ENCODE measurements around the gene HOXA4. TPM values are rescaled to one million over a fixed set of nuclear protein-coding genes. Genes with fewer than 3 reads are reported as not detected.

The HOXA4 gene
- total and polyA plus RNA-seq, 3 experiments from 2014 or later = 0.11 to 0.20 TPM; not detected in 1

DNA sequence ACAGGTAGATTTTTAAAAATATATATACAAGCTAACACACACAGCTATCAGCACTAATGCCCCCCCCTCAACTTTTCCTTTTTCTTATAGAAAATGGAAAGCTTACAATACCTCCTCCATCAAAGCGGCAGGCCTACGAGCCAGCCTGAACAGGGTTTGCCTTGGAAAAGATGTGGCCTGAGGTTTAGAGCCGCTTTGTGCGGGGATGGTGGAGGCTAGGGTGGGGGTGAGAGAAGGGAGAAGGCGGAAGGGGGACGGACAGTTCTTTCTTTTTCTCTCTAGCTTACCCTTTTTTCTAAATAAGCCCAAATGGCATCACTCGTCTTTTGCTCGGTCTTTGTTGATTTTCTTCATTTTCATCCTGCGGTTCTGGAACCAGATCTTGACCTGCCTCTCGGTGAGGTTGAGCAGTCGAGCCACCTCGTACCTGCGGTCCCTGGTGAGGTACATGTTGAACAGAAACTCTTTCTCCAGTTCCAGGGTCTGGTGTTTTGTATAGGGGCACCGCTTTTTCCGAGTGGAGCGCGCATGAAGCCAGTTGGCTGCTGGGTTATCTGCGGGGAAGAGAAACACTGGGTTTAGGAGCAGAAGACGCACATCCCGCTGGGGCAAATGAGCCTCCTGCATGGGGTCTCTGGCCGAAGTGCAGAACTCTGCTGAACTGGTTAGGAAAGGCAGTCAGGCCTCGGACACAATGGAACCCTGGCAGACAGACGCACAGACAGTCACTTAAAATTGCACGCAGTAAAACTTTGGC, 32.9 kb upstream of the HOXA4 start:
- H3K9me3 ChIP-seq (ENCODE audit: low read length) = no peaks in the 10 kb centered on the region
- Mint-ChIP-seq H3K27me3 (peaks cover 86 to 88% of the 10 kb centered on the region in 2 donors), H3K36me3 (no peaks in the 10 kb centered on the region), H3K27ac (peak overlapping the region in 5 of 8 donors; percentile 5 to 41 (median 21)), H3K4me3 (peak overlapping the region in 3 of 7 donors; percentile 23 to 37 (median 32)), H3K4me1 (peaks cover 23 to 34% (median 25%) of the 10 kb centered on the region in 3 donors), H3K9me3 (peaks cover 0 to 4% (median 0%) of the 10 kb centered on the region in 5 donors)
- H3K36me3 ChIP-seq (ENCODE audit: insufficient read depth, low read length) = no peaks in the 10 kb centered on the region
- DNase-seq = peak in 1 of 5 donors; percentile 39
- peaks cover 32% of the 10 kb centered on the region for H3K4me1 ChIP-seq (ENCODE audit: insufficient read depth, low read length)
- ChIA-PET CTCF (interaction anchor here (1.0 to 5.6 kb wide), 8 partner anchors 8 to 798 kb away, joined by 3 to 71 read pairs (median 20); partner anchors contain the start of genes HOXA11 and HOXA3), POLR2A (no interaction called here)
- peaks cover 88% of the 10 kb centered on the region for H3K27me3 ChIP-seq (ENCODE audit: insufficient read depth, low read length, poor library complexity, severe bottlenecking)
- H3K27ac ChIP-seq (ENCODE audit: low read depth, low read length) = no peak overlapping the region
- no peak overlapping the region for H3K4me3 ChIP-seq (ENCODE audit: low read length)

GRCh38 chr7:27162561-27163287, 32.2 kb upstream of the HOXA4 start:
- Histone ChIP-seq H3K9me3 (ENCODE audit: low read length) (no peaks in the 10 kb centered on the region), H3K27ac (ENCODE audit: low read depth, low read length) (no peak overlapping the region), H3K4me3 (ENCODE audit: low read length) (no peak overlapping the region), H3K4me1 (ENCODE audit: insufficient read depth, low read length) (peaks cover 32% of the 10 kb centered on the region), H3K27me3 (ENCODE audit: insufficient read depth, low read length, poor library complexity, severe bottlenecking) (peaks cover 88% of the 10 kb centered on the region), H3K36me3 (ENCODE audit: insufficient read depth, low read length) (no peaks in the 10 kb centered on the region)
- POLR2A ChIA-PET = no interaction called here
- Mint-ChIP-seq H3K27ac (peak overlapping the region in 1 of 8 donors; percentile 41), H3K27me3 (peaks cover 85 to 86% of the 10 kb centered on the region in 2 donors), H3K4me3 (peak overlapping the region in 1 of 7 donors; percentile 31), H3K9me3 (peaks cover 0 to 7% (median 0%) of the 10 kb centered on the region in 5 donors), H3K36me3 (no peaks in the 10 kb centered on the region), H3K4me1 (peaks cover 23 to 41% (median 30%) of the 10 kb centered on the region in 3 donors)
- CTCF ChIA-PET = interaction anchor here (1.0 to 5.6 kb wide), 12 partner anchors 9 to 798 kb away, joined by 3 to 71 read pairs (median 14); partner anchors contain the start of genes HOXA11 and HOXA3
- no peak for DNase-seq

DNA sequence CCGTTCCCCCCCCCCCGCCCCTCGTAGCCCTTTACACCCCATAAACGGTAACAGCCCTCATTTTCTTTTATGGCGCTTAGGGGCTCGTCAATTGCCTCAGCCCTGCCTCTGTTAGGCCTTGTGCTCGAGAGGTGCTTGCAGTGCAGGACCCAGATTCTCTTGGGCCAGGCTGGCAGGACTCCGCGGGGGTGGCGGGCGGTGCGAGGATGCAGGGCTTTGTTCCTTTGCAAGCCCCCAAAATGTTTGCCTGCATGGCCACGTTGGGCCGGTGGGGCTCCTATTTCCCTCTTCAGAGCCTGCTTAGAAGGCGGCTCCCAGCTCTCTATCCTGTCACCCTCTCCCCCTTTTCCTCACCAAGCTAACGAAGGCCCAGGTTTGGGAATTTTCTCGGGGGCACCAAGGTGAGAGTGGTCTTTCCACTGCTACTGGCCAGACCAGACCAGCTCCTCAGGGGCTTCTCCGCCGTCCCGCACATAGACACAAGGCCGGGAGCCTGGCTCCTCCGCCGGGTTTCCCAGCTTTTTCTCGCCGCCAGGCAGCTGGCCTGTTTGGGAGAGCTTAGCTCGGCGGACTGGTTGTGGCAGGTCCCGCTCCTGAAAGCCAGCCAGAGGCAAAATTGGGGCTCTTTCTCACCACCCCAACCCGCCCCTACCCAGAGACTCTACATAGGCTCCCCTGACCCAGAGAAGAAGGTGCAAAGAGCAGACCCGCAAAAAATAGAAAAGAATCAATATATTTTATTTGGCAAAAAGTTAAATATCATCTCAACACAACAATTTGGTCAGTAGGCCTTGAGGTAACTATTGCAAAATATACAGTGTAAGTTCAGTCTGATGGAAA, 31.4 kb upstream of the HOXA4 start:
- no peak overlapping the region for H3K4me3 ChIP-seq (ENCODE audit: low read length)
- ChIA-PET CTCF (interaction anchor here (0.7 to 5.6 kb wide), 15 partner anchors 10 to 1305 kb away, joined by 3 to 71 read pairs (median 14); partner anchors contain the start of genes HOXA11 and HOXA3), POLR2A (interaction anchor here (1.2 kb wide), 1 partner anchor 11 kb away, joined by 3 read pairs; no protein-coding TSS in a partner anchor)
- peaks cover 32% of the 10 kb centered on the region for H3K4me1 ChIP-seq (ENCODE audit: insufficient read depth, low read length)
- Mint-ChIP-seq H3K36me3 (no peaks in the 10 kb centered on the region), H3K27ac (peak overlapping the region in 1 of 8 donors; percentile 41), H3K4me1 (peaks cover 24 to 45% (median 30%) of the 10 kb centered on the region in 3 donors), H3K4me3 (peak overlapping the region in 1 of 7 donors; percentile 31), H3K27me3 (peaks cover 85 to 86% of the 10 kb centered on the region in 2 donors), H3K9me3 (peaks cover 0 to 8% (median 0%) of the 10 kb centered on the region in 5 donors)
- DNase-seq = peak in 1 of 5 donors; percentile 43
- H3K36me3 ChIP-seq (ENCODE audit: insufficient read depth, low read length) = no peaks in the 10 kb centered on the region
- H3K27ac ChIP-seq (ENCODE audit: low read depth, low read length) = no peak overlapping the region
- H3K9me3 ChIP-seq (ENCODE audit: low read length) = no peaks in the 10 kb centered on the region
- peaks cover 84% of the 10 kb centered on the region for H3K27me3 ChIP-seq (ENCODE audit: insufficient read depth, low read length, poor library complexity, severe bottlenecking)

DNA sequence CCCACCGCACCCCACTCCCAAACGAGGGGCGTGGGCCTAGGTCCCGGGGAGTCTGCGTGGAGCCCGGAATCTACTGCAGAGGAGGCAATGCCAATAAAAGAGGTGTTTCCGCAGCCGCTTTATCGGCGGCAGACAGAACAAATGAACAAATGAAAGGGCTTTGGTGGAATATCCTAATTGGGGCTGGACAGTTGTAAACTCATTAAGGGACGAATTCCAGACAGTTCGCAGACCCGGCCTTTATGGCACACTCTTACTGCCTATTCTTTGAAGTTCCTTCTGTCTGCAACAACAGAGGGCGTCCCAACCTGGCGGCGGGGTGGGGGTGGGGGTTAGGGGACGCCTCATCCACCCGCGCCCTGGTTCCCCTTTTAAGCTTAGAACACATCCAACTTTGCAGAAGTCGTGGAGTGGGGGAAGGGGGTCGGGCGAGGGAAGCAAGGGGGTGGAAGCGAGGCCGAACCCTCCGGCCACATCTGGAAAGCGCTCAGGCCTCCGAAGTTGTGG, 30.7 kb upstream of the HOXA4 start:
- peaks cover 29% of the 10 kb centered on the region for H3K4me1 ChIP-seq (ENCODE audit: insufficient read depth, low read length)
- ChIA-PET CTCF (interaction anchor here (0.6 to 5.6 kb wide), 35 partner anchors 10 to 1305 kb away, joined by 3 to 71 read pairs (median 4); partner anchors contain the start of genes HOXA1 and HOXA3), POLR2A (interaction anchor here (1.2 kb wide), 1 partner anchor 11 kb away, joined by 3 read pairs; no protein-coding TSS in a partner anchor)
- H3K27me3 Mint-ChIP-seq = peaks cover 83 to 85% of the 10 kb centered on the region in 2 donors
- peak overlapping the region in 3 of 8 donors; percentile 43 to 75 (median 47) for H3K27ac Mint-ChIP-seq
- no peaks in the 10 kb centered on the region for H3K36me3 Mint-ChIP-seq
- no peak for DNase-seq
- peak overlapping the region; percentile 70 to 91 (median 81) for H3K4me3 Mint-ChIP-seq
- peak overlapping the region; percentile 72 for H3K4me3 ChIP-seq (ENCODE audit: low read length)
- no peaks in the 10 kb centered on the region for H3K9me3 ChIP-seq (ENCODE audit: low read length)
- H3K4me1 Mint-ChIP-seq = peaks cover 26 to 44% (median 34%) of the 10 kb centered on the region in 3 donors
- H3K27me3 ChIP-seq (ENCODE audit: insufficient read depth, low read length, poor library complexity, severe bottlenecking) = peaks cover 81% of the 10 kb centered on the region
- no peak overlapping the region for H3K27ac ChIP-seq (ENCODE audit: low read depth, low read length)
- H3K9me3 Mint-ChIP-seq = peaks cover 0 to 8% (median 0%) of the 10 kb centered on the region in 5 donors
- H3K36me3 ChIP-seq (ENCODE audit: insufficient read depth, low read length) = no peaks in the 10 kb centered on the region

- no peaks in the 10 kb centered on the region for H3K36me3 Mint-ChIP-seq
- H3K27me3 Mint-ChIP-seq = peaks cover 84 to 87% of the 10 kb centered on the region in 2 donors
- Histone ChIP-seq H3K4me3 (ENCODE audit: low read length) (peak overlapping the region; percentile 72), H3K4me1 (ENCODE audit: insufficient read depth, low read length) (peaks cover 30% of the 10 kb centered on the region), H3K36me3 (ENCODE audit: insufficient read depth, low read length) (no peaks in the 10 kb centered on the region), H3K27ac (ENCODE audit: low read depth, low read length) (no peak overlapping the region), H3K27me3 (ENCODE audit: insufficient read depth, low read length, poor library complexity, severe bottlenecking) (peaks cover 81% of the 10 kb centered on the region), H3K9me3 (ENCODE audit: low read length) (no peaks in the 10 kb centered on the region)
- peak; percentile 77 to 89 (median 79) for DNase-seq
- peaks cover 0 to 5% (median 0%) of the 10 kb centered on the region in 5 donors for H3K9me3 Mint-ChIP-seq
- peaks cover 27 to 46% (median 36%) of the 10 kb centered on the region in 3 donors for H3K4me1 Mint-ChIP-seq
- H3K27ac Mint-ChIP-seq = peak overlapping the region in 3 of 8 donors; percentile 43 to 75 (median 47)
- POLR2A ChIA-PET = interaction anchor here (1.2 kb wide), 1 partner anchor 10 kb away, joined by 3 read pairs; no protein-coding TSS in a partner anchor
- peak overlapping the region; percentile 78 to 91 (median 82) for H3K4me3 Mint-ChIP-seq
- CTCF ChIA-PET = interaction anchor here (0.6 to 5.6 kb wide), 34 partner anchors 10 to 1304 kb away, joined by 3 to 71 read pairs (median 4); partner anchors contain the start of genes HOXA1 and HOXA3
Observed at GRCh38 chr7:27160546-27161213, 30.1 kb upstream of the HOXA4 start.

DNA sequence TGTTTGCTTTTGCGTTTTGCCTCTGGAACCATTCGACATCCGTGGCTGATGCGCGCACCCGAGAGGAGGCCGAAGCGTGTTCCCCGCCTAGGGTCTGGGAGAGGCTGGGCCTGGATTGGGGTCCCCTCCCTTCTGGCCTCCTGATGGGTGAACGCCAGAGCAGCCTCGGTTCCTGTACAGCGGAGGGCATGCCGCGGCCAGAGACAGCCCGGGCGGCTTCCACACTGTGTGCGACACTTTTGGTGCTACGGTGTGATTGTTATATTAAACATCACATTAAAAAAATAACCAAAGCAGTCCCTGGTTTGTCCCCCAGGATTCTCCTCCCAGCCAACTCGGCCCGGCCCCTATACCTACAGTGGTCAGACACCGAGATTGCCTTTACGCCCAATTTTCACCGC, 29.6 kb upstream of the HOXA4 start:
- H3K36me3 Mint-ChIP-seq = no peaks in the 10 kb centered on the region

More for the DNA sequence above, 29.6 kb upstream of the HOXA4 start:
- DNase-seq = no peak
- H3K27ac ChIP-seq (ENCODE audit: low read depth, low read length) = no peak overlapping the region
- H3K36me3 ChIP-seq (ENCODE audit: insufficient read depth, low read length) = no peaks in the 10 kb centered on the region
- H3K4me1 ChIP-seq (ENCODE audit: insufficient read depth, low read length) = peaks cover 29% of the 10 kb centered on the region
- ChIA-PET POLR2A (interaction anchor here (0.5 kb wide), 1 partner anchor 293 kb away, joined by 3 read pairs; no protein-coding TSS in a partner anchor), CTCF (interaction anchor here (1.2 to 5.6 kb wide), 24 partner anchors 8 to 1266 kb away, joined by 3 to 71 read pairs (median 10); partner anchors contain the start of gene HOXA3)
- peaks cover 81% of the 10 kb centered on the region for H3K27me3 ChIP-seq (ENCODE audit: insufficient read depth, low read length, poor library complexity, severe bottlenecking)
- peaks cover 0 to 7% (median 0%) of the 10 kb centered on the region in 5 donors for H3K9me3 Mint-ChIP-seq
- H3K27me3 Mint-ChIP-seq = peaks cover 84 to 88% of the 10 kb centered on the region in 2 donors
- peak overlapping the region; percentile 72 for H3K4me3 ChIP-seq (ENCODE audit: low read length)
- H3K4me3 Mint-ChIP-seq = peak overlapping the region; percentile 62 to 90 (median 78)
- no peaks in the 10 kb centered on the region for H3K9me3 ChIP-seq (ENCODE audit: low read length)
- H3K4me1 Mint-ChIP-seq = peaks cover 30 to 48% (median 37%) of the 10 kb centered on the region in 3 donors
- H3K27ac Mint-ChIP-seq = peak overlapping the region in 1 of 8 donors; percentile 67
